Measurements from ENCODE around the gene RNF222.

RNF222 gene

DNA sequence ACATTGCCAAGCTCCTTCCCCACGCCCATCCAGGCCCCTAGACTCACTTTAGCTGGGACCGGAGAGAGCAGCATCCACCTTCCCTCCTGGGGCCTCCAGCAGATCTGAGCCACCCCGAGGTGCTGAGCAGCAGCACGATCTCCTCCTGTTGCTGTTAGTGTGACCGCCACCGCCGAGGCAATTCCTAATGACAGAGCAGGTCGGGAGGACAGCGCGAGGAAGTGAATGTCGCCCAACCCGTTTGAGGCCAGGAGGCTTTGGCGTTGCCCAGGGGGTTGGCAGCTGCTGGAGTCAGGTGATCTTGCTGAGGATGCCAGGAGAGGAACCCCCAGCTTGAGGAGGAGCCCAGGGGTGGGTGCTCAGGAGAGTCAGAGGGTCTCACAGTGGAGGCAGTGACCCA is at the start of gene RNF222:
Gene RNF222 (minus strand): TSS at position 192 of the 400 bp plus-strand sequence. CDS start 4,366 bp downstream, outside the sequence.
- Mint-ChIP-seq H3K4me3 (no peak within 1 kb of the TSS), H3K27me3 (ENCODE audit: low read depth) (peaks cover 27% of the 10 kb centered on the region), H3K36me3 (ENCODE audit: low read depth) (no peaks in the 10 kb centered on the region), H3K27ac (no peak within 1 kb of the TSS), H3K9me3 (no peaks in the 10 kb centered on the region), H3K4me1 (ENCODE audit: low read depth) (peaks cover 7% of the 10 kb centered on the region)

DNA sequence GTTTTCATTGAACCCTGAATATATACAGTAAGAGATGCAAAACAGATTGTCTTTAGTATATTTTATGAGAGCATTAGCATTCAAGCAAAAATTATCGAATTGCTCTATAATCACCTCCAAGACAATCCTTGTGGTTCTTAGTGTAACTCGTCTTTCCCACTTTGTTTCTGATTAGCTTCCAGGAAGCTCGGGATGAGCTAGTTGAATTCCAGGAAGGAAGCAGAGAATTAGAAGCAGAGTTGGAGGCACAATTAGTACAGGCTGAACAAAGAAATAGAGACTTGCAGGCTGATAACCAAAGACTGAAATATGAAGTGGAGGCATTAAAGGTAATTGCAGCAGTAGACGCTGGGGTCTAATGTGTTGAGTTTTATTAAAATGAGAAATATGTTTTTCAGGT is 47.9 kb upstream of the RNF222 start:
- Mint-ChIP-seq H3K4me3 (no peak overlapping the region), H3K27ac (no peak overlapping the region), H3K27me3 (ENCODE audit: low read depth) (no peaks in the 10 kb centered on the region), H3K9me3 (no peaks in the 10 kb centered on the region), H3K36me3 (ENCODE audit: low read depth) (peaks cover 30% of the 10 kb centered on the region), H3K4me1 (ENCODE audit: low read depth) (peaks cover 27% of the 10 kb centered on the region)

- Mint-ChIP-seq H3K27ac (no peak overlapping the region), H3K27me3 (ENCODE audit: low read depth) (no peaks in the 10 kb centered on the region), H3K4me3 (no peak overlapping the region), H3K36me3 (ENCODE audit: low read depth) (peaks cover 29% of the 10 kb centered on the region), H3K4me1 (ENCODE audit: low read depth) (peaks cover 31% of the 10 kb centered on the region), H3K9me3 (no peaks in the 10 kb centered on the region)
These were observed 46.9 kb upstream of the RNF222 start for GRCh38 chr17:8444494-8444893.

GRCh38 chr17:8443756-8444155 is 46.1 kb upstream of the RNF222 start:
- Mint-ChIP-seq H3K4me3 (no peak overlapping the region), H3K36me3 (ENCODE audit: low read depth) (peaks cover 26% of the 10 kb centered on the region), H3K27ac (no peak overlapping the region), H3K9me3 (no peaks in the 10 kb centered on the region), H3K4me1 (ENCODE audit: low read depth) (peaks cover 31% of the 10 kb centered on the region), H3K27me3 (ENCODE audit: low read depth) (no peaks in the 10 kb centered on the region)

- H3K4me3 Mint-ChIP-seq, result no peak overlapping the region
- peaks cover 21% of the 10 kb centered on the region for H3K36me3 Mint-ChIP-seq (ENCODE audit: low read depth)
- no peak overlapping the region for H3K27ac Mint-ChIP-seq
- no peaks in the 10 kb centered on the region for H3K27me3 Mint-ChIP-seq (ENCODE audit: low read depth)
- H3K9me3 Mint-ChIP-seq, result no peaks in the 10 kb centered on the region
- peaks cover 37% of the 10 kb centered on the region for H3K4me1 Mint-ChIP-seq (ENCODE audit: low read depth)
These were observed 44.7 kb upstream of the RNF222 start for GRCh38 chr17:8442310-8442709.

GRCh38 chr17:8441690-8442089 is 44.1 kb upstream of the RNF222 start:
- Mint-ChIP-seq H3K4me3 (no peak overlapping the region), H3K36me3 (ENCODE audit: low read depth) (peaks cover 17% of the 10 kb centered on the region), H3K4me1 (ENCODE audit: low read depth) (peaks cover 40% of the 10 kb centered on the region), H3K27me3 (ENCODE audit: low read depth) (no peaks in the 10 kb centered on the region), H3K9me3 (no peaks in the 10 kb centered on the region), H3K27ac (no peak overlapping the region)

GRCh38 chr17:8439681-8440080 is 42.1 kb upstream of the RNF222 start:
- H3K4me1 Mint-ChIP-seq (ENCODE audit: low read depth), result peaks cover 47% of the 10 kb centered on the region
- no peaks in the 10 kb centered on the region for H3K27me3 Mint-ChIP-seq (ENCODE audit: low read depth)
- H3K4me3 Mint-ChIP-seq, result no peak overlapping the region
- H3K9me3 Mint-ChIP-seq, result no peaks in the 10 kb centered on the region
- peaks cover 13% of the 10 kb centered on the region for H3K36me3 Mint-ChIP-seq (ENCODE audit: low read depth)
- H3K27ac Mint-ChIP-seq, result no peak overlapping the region

- Mint-ChIP-seq H3K9me3 (no peaks in the 10 kb centered on the region), H3K27me3 (ENCODE audit: low read depth) (no peaks in the 10 kb centered on the region), H3K4me1 (ENCODE audit: low read depth) (peaks cover 41% of the 10 kb centered on the region), H3K4me3 (no peak overlapping the region), H3K36me3 (ENCODE audit: low read depth) (peaks cover 7% of the 10 kb centered on the region), H3K27ac (no peak overlapping the region)
These were observed 40.8 kb upstream of the RNF222 start for GRCh38 chr17:8438441-8438840.

GRCh38 chr17:8436844-8437171 is 39.2 kb upstream of the RNF222 start:
- H3K4me1 Mint-ChIP-seq (ENCODE audit: low read depth), result peaks cover 40% of the 10 kb centered on the region
- H3K36me3 Mint-ChIP-seq (ENCODE audit: low read depth), result peaks cover 7% of the 10 kb centered on the region
- peak overlapping the region; percentile 93 for H3K27ac Mint-ChIP-seq
- H3K4me3 Mint-ChIP-seq, result peak overlapping the region; percentile 95
- no peaks in the 10 kb centered on the region for H3K27me3 Mint-ChIP-seq (ENCODE audit: low read depth)
- no peaks in the 10 kb centered on the region for H3K9me3 Mint-ChIP-seq

GRCh38 chr17:8436169-8436843 is 38.7 kb upstream of the RNF222 start:
- H3K27ac Mint-ChIP-seq, result peak overlapping the region; percentile 93
- H3K4me1 Mint-ChIP-seq (ENCODE audit: low read depth), result peaks cover 35% of the 10 kb centered on the region
- peaks cover 7% of the 10 kb centered on the region for H3K36me3 Mint-ChIP-seq (ENCODE audit: low read depth)
- peak overlapping the region; percentile 95 for H3K4me3 Mint-ChIP-seq
- no peaks in the 10 kb centered on the region for H3K27me3 Mint-ChIP-seq (ENCODE audit: low read depth)
- H3K9me3 Mint-ChIP-seq, result no peaks in the 10 kb centered on the region

GRCh38 chr17:8435245-8436168 is 37.9 kb upstream of the RNF222 start, which contains the start of gene NDEL1:
Gene NDEL1 (plus strand): TSS chr17:8435884. CDS start chr17:8444272, 8,388 bp downstream.
- peak within 1 kb of the TSS; percentile 96 for H3K27ac Mint-ChIP-seq
- H3K36me3 Mint-ChIP-seq (ENCODE audit: low read depth), result peaks cover 7% of the 10 kb centered on the region
- H3K4me3 Mint-ChIP-seq, result peak within 1 kb of the TSS; percentile 95
- peaks cover 30% of the 10 kb centered on the region for H3K4me1 Mint-ChIP-seq (ENCODE audit: low read depth)
- no peaks in the 10 kb centered on the region for H3K27me3 Mint-ChIP-seq (ENCODE audit: low read depth)
- H3K9me3 Mint-ChIP-seq, result no peaks in the 10 kb centered on the region

DNA sequence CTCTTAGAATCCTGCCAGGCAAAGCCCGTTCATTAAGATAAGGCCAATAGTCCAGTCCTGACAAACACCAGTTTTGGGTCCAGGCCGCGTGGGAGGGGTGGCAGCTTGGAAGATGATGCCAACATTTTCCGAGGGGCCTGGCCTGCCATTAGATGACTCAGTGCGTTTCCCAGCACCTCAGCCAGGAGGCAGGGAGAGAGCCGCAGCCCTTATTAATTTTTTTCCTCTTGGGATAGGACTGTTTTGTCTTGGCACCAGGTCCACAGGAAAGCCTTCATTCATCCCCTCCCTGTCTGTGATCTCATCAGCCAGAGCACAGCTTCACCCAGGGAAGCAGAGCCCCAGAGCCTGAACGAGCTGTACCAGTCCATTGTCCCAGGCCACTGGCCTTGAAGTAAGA is 33.3 kb upstream of the RNF222 start:
- Mint-ChIP-seq H3K9me3 (no peaks in the 10 kb centered on the region), H3K36me3 (ENCODE audit: low read depth) (no peaks in the 10 kb centered on the region), H3K4me1 (ENCODE audit: low read depth) (peaks cover 6% of the 10 kb centered on the region), H3K27ac (no peak overlapping the region), H3K4me3 (no peak overlapping the region), H3K27me3 (ENCODE audit: low read depth) (no peaks in the 10 kb centered on the region)

DNA sequence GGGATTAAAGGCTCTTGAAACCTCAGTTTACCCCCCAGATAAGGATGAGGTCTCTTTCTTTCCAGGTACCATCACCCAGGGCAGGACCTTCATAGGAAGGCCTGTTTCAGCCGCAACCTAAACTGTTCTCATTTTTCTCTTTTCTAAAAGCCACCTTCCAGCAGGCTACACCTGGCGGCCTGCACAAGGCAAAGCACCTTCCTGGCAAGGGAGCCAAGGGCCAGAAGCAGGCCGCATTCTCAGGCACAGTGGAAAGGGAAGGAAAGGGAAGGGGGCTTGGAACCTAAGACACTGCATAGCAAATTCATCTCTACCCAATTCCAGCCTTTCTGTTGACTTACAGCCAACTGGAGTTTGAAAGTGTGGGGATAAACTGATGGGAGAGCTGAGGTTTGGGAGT is 29.2 kb upstream of the RNF222 start:
- Mint-ChIP-seq H3K4me3 (no peak overlapping the region), H3K36me3 (ENCODE audit: low read depth) (no peaks in the 10 kb centered on the region), H3K4me1 (ENCODE audit: low read depth) (no peaks in the 10 kb centered on the region), H3K27ac (no peak overlapping the region), H3K9me3 (no peaks in the 10 kb centered on the region), H3K27me3 (ENCODE audit: low read depth) (peaks cover 13% of the 10 kb centered on the region)

GRCh38 chr17:8426094-8426720 is 28.6 kb upstream of the RNF222 start:
- Mint-ChIP-seq H3K4me1 (ENCODE audit: low read depth) (no peaks in the 10 kb centered on the region), H3K27ac (no peak overlapping the region), H3K9me3 (no peaks in the 10 kb centered on the region), H3K36me3 (ENCODE audit: low read depth) (no peaks in the 10 kb centered on the region), H3K4me3 (no peak overlapping the region), H3K27me3 (ENCODE audit: low read depth) (peaks cover 13% of the 10 kb centered on the region)
